NCI-H1105 (cell line): ENCODE results near the gene LEP.

ENCODE experiments used
- DNase-seq: peaks from one replicate; lab custom pipeline; 2025; lab: John Stamatoyannopoulos, UW

LEP gene

GRCh38 chr7:128240696-128241386, at the start of gene LEP:
Gene LEP (plus strand): TSS chr7:128241278. CDS start chr7:128252019, 10,741 bp downstream.
- no peak for DNase-seq

GRCh38 chr7:128192497-128193142, 48.5 kb upstream of the LEP start:
- no peak for DNase-seq

- no peak for DNase-seq
Measured at GRCh38 chr7:128194533-128195282, 46.4 kb upstream of the LEP start.

- DNase-seq, result no peak
Measured at GRCh38 chr7:128197589-128197988, 43.5 kb upstream of the LEP start.

- DNase-seq, result no peak
Measured at GRCh38 chr7:128197989-128198580, 43.0 kb upstream of the LEP start.

GRCh38 chr7:128200376-128200775, 40.7 kb upstream of the LEP start:
- no peak for DNase-seq

- no peak for DNase-seq
Measured at GRCh38 chr7:128201067-128201689, 39.9 kb upstream of the LEP start.

- DNase-seq, result no peak
Measured at GRCh38 chr7:128201690-128202085, 39.4 kb upstream of the LEP start.

GRCh38 chr7:128202287-128202957, 38.7 kb upstream of the LEP start:
- DNase-seq, result no peak

- no peak for DNase-seq
Measured at GRCh38 chr7:128203047-128203491, 38.0 kb upstream of the LEP start.

- DNase-seq, result no peak
Measured at GRCh38 chr7:128203710-128204214, 37.3 kb upstream of the LEP start.

GRCh38 chr7:128204455-128204854, 36.6 kb upstream of the LEP start:
- DNase-seq, result no peak

GRCh38 chr7:128205068-128205467, 36.0 kb upstream of the LEP start:
- DNase-seq, result no peak

- DNase-seq, result no peak
Measured at GRCh38 chr7:128206017-128206746, 34.9 kb upstream of the LEP start.

- DNase-seq, result no peak
Measured at GRCh38 chr7:128206747-128207500, 34.2 kb upstream of the LEP start.

- DNase-seq, result no peak
Measured at GRCh38 chr7:128207609-128208008, 33.5 kb upstream of the LEP start.

- peak; percentile 50 for DNase-seq
Measured at GRCh38 chr7:128209229-128210035, 31.6 kb upstream of the LEP start.

GRCh38 chr7:128210036-128210347, 31.1 kb upstream of the LEP start:
- no peak for DNase-seq
